ENCODE data around the gene SMPX. TPM values are rescaled to one million over a fixed set of nuclear protein-coding genes. Genes with fewer than 3 reads are reported as not detected.

The SMPX gene
- polyA plus RNA-seq, 1 of the 3 experiments (the other 2 are of a cell fraction) = not detected

- ChIA-PET POLR2A (no interaction called here), CTCF (interaction anchor here (1.1 kb wide), 1 partner anchor 18 kb away, joined by 3 read pairs; no protein-coding TSS in a partner anchor)
- Histone ChIP-seq H3K27ac (ENCODE audit: low read depth in 2 of 2, low read length in 1 of 2) (no peak overlapping the region), H3K4me3 (ENCODE audit: low read depth in 2 of 2, low read length in 1 of 2) (no peak overlapping the region), H3K9me2 (no peaks in the 10 kb centered on the region), H4K20me1 (ENCODE audit: insufficient read depth) (no peaks in the 10 kb centered on the region), H3K4me2 (no peak overlapping the region), H3K4me1 (ENCODE audit: control insufficient read depth in 1 of 2, insufficient read depth in 2 of 2, low read depth in 1 of 2, low read length in 1 of 2) (no peaks in the 10 kb centered on the region; a peak in 1 of 4 replicates), H2AFZ (ENCODE audit: low read depth) (no peak overlapping the region), H3K9me3 (no peaks in the 10 kb centered on the region), H3K36me3 (replicated peaks in 1 of 2; ENCODE audit: control insufficient read depth in 1 of 2, insufficient read depth in 2 of 2, low read length in 1 of 2) (no peaks in the 10 kb centered on the region), H3K27me3 (ENCODE audit: insufficient read depth) (no peaks in the 10 kb centered on the region; the same call in 1 of the 2 replicates), H3K9ac (no peak overlapping the region), H3F3A (replicated peaks; ENCODE audit: insufficient read depth) (no peaks in the 10 kb centered on the region), H3K79me2 (ENCODE audit: insufficient read depth) (no peaks in the 10 kb centered on the region)
- DNase-seq = no peak
- TF ChIP-seq MEF2A (IDR thresholded peaks at IDR 0.05; ENCODE audit: borderline replicate concordance, low read depth) (no peak), FOXJ3 (CRISPR knock-in tag; IDR thresholded peaks at IDR 0.05) (no peak), RXRA (IDR thresholded peaks at IDR 0.05; ENCODE audit: borderline replicate concordance, low read depth) (no peak)
- TF ChIP-seq, protein P1, sequence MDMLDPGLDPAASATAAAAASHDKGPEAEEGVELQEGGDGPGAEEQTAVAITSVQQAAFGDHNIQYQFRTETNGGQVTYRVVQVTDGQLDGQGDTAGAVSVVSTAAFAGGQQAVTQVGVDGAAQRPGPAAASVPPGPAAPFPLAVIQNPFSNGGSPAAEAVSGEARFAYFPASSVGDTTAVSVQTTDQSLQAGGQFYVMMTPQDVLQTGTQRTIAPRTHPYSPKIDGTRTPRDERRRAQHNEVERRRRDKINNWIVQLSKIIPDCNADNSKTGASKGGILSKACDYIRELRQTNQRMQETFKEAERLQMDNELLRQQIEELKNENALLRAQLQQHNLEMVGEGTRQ (IDR thresholded peaks at IDR 0.05; ENCODE audit: borderline replicate concordance, low read depth, low read length) = no peak
Observed at GRCh38 chrX:21766101-21766500, 8.2 kb upstream of the SMPX start.

- Histone ChIP-seq H4K20me1 (ENCODE audit: insufficient read depth) (no peaks in the 10 kb centered on the region), H3K4me1 (ENCODE audit: control insufficient read depth in 1 of 2, insufficient read depth in 2 of 2, low read depth in 1 of 2, low read length in 1 of 2) (no peaks in the 10 kb centered on the region), H2AFZ (ENCODE audit: low read depth) (no peak overlapping the region), H3K27ac (ENCODE audit: low read depth in 2 of 2, low read length in 1 of 2) (no peak overlapping the region), H3K27me3 (ENCODE audit: insufficient read depth) (0 out of 2 replicates have a peak, but pooled peaks cover under 1% of the 10 kb centered on the region), H3K4me2 (no peak overlapping the region), H3K36me3 (replicated peaks in 1 of 2; ENCODE audit: control insufficient read depth in 1 of 2, insufficient read depth in 2 of 2, low read length in 1 of 2) (no peaks in the 10 kb centered on the region), H3K4me3 (ENCODE audit: low read depth in 2 of 2, low read length in 1 of 2) (no peak overlapping the region), H3K9me3 (no peaks in the 10 kb centered on the region), H3K9me2 (no peaks in the 10 kb centered on the region), H3K9ac (no peak overlapping the region), H3F3A (replicated peaks; ENCODE audit: insufficient read depth) (no peaks in the 10 kb centered on the region), H3K79me2 (ENCODE audit: insufficient read depth) (no peaks in the 10 kb centered on the region)
- POLR2A ChIA-PET = no interaction called here
- no peak for DNase-seq
- CTCF ChIA-PET = interaction anchor here (0.9 kb wide), 1 partner anchor 18 kb away, joined by 3 read pairs; no protein-coding TSS in a partner anchor
- WGBS (ENCODE audit: low lambda C conversion rate) = 21% methylated on average over 3 of the region's 3 CpGs
- TF ChIP-seq EZH2phosphoT487 (IDR thresholded peaks at IDR 0.05; ENCODE audit: borderline replicate concordance, low read depth) (no peak), TCF12 (IDR thresholded peaks at IDR 0.05) (no peak), GATA2 (CRISPR knock-in tag; IDR thresholded peaks at IDR 0.05) (no peak), RCOR1 (IDR thresholded peaks at IDR 0.05; ENCODE audit: low read length) (no peak), FOSL2 (IDR thresholded peaks at IDR 0.05; ENCODE audit: borderline replicate concordance, low read depth) (no peak)
Observed at GRCh38 chrX:21764008-21764407, 6.1 kb upstream of the SMPX start.

- 25% methylated on average over 1 of the region's 1 CpG for WGBS (ENCODE audit: low lambda C conversion rate)
- Histone ChIP-seq H4K20me1 (ENCODE audit: insufficient read depth) (no peaks in the 10 kb centered on the region), H3K9me3 (no peaks in the 10 kb centered on the region), H3K4me3 (ENCODE audit: low read depth in 2 of 2, low read length in 1 of 2) (no peak overlapping the region), H3K79me2 (ENCODE audit: insufficient read depth) (no peaks in the 10 kb centered on the region), H2AFZ (ENCODE audit: low read depth) (no peak overlapping the region), H3K27ac (ENCODE audit: low read depth in 2 of 2, low read length in 1 of 2) (no peak overlapping the region), H3K36me3 (replicated peaks in 1 of 2; ENCODE audit: control insufficient read depth in 1 of 2, insufficient read depth in 2 of 2, low read length in 1 of 2) (no peaks in the 10 kb centered on the region), H3F3A (replicated peaks; ENCODE audit: insufficient read depth) (no peaks in the 10 kb centered on the region), H3K9ac (no peak overlapping the region), H3K9me2 (no peaks in the 10 kb centered on the region), H3K4me1 (ENCODE audit: control insufficient read depth in 1 of 2, insufficient read depth in 2 of 2, low read depth in 1 of 2, low read length in 1 of 2) (no peaks in the 10 kb centered on the region), H3K4me2 (no peak overlapping the region), H3K27me3 (ENCODE audit: insufficient read depth) (peaks cover 16% of the 10 kb centered on the region; the same call in 1 of the 2 replicates)
- no peak for TF ChIP-seq TAF1 (IDR thresholded peaks at IDR 0.05; ENCODE audit: borderline replicate concordance, low read depth, low read length)
- TF ChIP-seq GATA2 (CRISPR knock-in tag; IDR thresholded peaks at IDR 0.05) = no peak
- ChIA-PET POLR2A (no interaction called here), CTCF (interaction anchor here (1.0 to 1.8 kb wide), 3 partner anchors 12 to 1231 kb away, joined by 3 to 7 read pairs (median 6); no protein-coding TSS in a partner anchor)
- DNase-seq = no peak
Observed at GRCh38 chrX:21758488-21758887, 572 bp upstream of the SMPX start.
